GM21786 (cell line): ENCODE data around the gene STARD9.

Experiments used
- ATAC-seq: cut with Tn5 transposase; IDR thresholded peaks from one replicate; pipeline ENCODE4 v1.9.1; 2021; ENCODE audit not compliant: unreplicated experiment

Gene STARD9

GRCh38 chr15:42692536-42692935 lies 117.1 kb downstream of the STARD9 start:
- no peak for ATAC-seq

- ATAC-seq, result no peak
Observed at GRCh38 chr15:42692997-42693396, 117.6 kb downstream of the STARD9 start.

GRCh38 chr15:42693496-42693895 lies 118.1 kb downstream of the STARD9 start:
- no peak for ATAC-seq

- no peak for ATAC-seq
Observed at GRCh38 chr15:42693942-42694341, 118.5 kb downstream of the STARD9 start.

GRCh38 chr15:42694398-42694797 lies 119.0 kb downstream of the STARD9 start:
- ATAC-seq, result no peak

GRCh38 chr15:42695527-42696071 lies 120.2 kb downstream of the STARD9 start:
- no peak for ATAC-seq

GRCh38 chr15:42696626-42697025 lies 121.2 kb downstream of the STARD9 start:
- no peak for ATAC-seq

- ATAC-seq, result no peak
Observed at GRCh38 chr15:42704492-42704926, 129.1 kb downstream of the STARD9 start.

GRCh38 chr15:42705336-42705735 lies 129.9 kb downstream of the STARD9 start:
- ATAC-seq, result no peak

- no peak for ATAC-seq
Observed at GRCh38 chr15:42707068-42707467, 131.7 kb downstream of the STARD9 start.

GRCh38 chr15:42707873-42708544 lies 132.6 kb downstream of the STARD9 start:
- ATAC-seq, result no peak

GRCh38 chr15:42710662-42711061 lies 135.3 kb downstream of the STARD9 start:
- ATAC-seq, result no peak

- no peak for ATAC-seq
Observed at GRCh38 chr15:42711746-42712145, 136.3 kb downstream of the STARD9 start.

GRCh38 chr15:42712584-42712983 lies 137.2 kb downstream of the STARD9 start:
- no peak for ATAC-seq

- ATAC-seq, result no peak
Observed at GRCh38 chr15:42716125-42716524, 140.7 kb downstream of the STARD9 start.

GRCh38 chr15:42716626-42717025 lies 141.2 kb downstream of the STARD9 start:
- ATAC-seq, result no peak

GRCh38 chr15:42719043-42719442 lies 143.6 kb downstream of the STARD9 start:
- no peak for ATAC-seq

GRCh38 chr15:42720071-42720470 lies 144.7 kb downstream of the STARD9 start:
- ATAC-seq, result no peak

GRCh38 chr15:42721016-42721415 lies 145.6 kb downstream of the STARD9 start:
- ATAC-seq, result no peak

GRCh38 chr15:42721916-42722315 lies 146.5 kb downstream of the STARD9 start:
- ATAC-seq, result no peak

GRCh38 chr15:42723068-42723467 lies 147.7 kb downstream of the STARD9 start:
- ATAC-seq, result no peak

- ATAC-seq, result no peak
Observed at GRCh38 chr15:42724276-42724675, 148.9 kb downstream of the STARD9 start.

GRCh38 chr15:42725331-42725903 lies 150.0 kb downstream of the STARD9 start:
- ATAC-seq, result no peak
